ENCODE measurements around the gene PRPF40B. TPM values are rescaled to one million over a fixed set of nuclear protein-coding genes. Genes with fewer than 3 reads are reported as not detected.

PRPF40B gene
- total RNA-seq = 19.9 TPM
- long read RNA-seq, partial matches to known transcripts = 5 of 274 reads
- long read RNA-seq, other reads (novel, unspliced or antisense) = 269 of 274 reads

- ATAC-seq = peak; percentile 96
- H3K4me3 ChIP-seq = peak within 1 kb of the TSS; percentile 57
- intact Hi-C loops (cut with DNase I) = no loop called here
Measured at GRCh38 chr12:49623142-49623904, at the start of gene PRPF40B. Gene PRPF40B (plus strand): TSS chr12:49623561. CDS start chr12:49623591, 30 bp downstream.

GRCh38 chr12:49577589-49578315, 45.6 kb upstream of the PRPF40B start:
- no peak for ATAC-seq
- no peak overlapping the region for H3K4me3 ChIP-seq
- intact Hi-C loops (cut with DNase I) = no loop called here

More at GRCh38 chr12:49623142-49623904, at the start of gene PRPF40B:
- Histone ChIP-seq H3K4me1 (peaks cover 20% of the 10 kb centered on the region), H3K27me3 (no peaks in the 10 kb centered on the region), H3K36me3 (no peaks in the 10 kb centered on the region), H3K9me3 (no peaks in the 10 kb centered on the region), H3K27ac (peak within 1 kb of the TSS; percentile 82)
- DNase-seq = peak; percentile 94
- TF ChIP-seq CTCF (IDR thresholded peaks at IDR 0.05) = peak; percentile 44

GRCh38 chr12:49578471-49579112, 44.8 kb upstream of the PRPF40B start:
- no peak for ATAC-seq
- H3K27me3 ChIP-seq = no peaks in the 10 kb centered on the region
- H3K9me3 ChIP-seq = no peaks in the 10 kb centered on the region
- no peak for DNase-seq
- no peak overlapping the region for H3K4me3 ChIP-seq
- intact Hi-C loops (cut with DNase I) = no loop called here
- peaks cover 14% of the 10 kb centered on the region for H3K4me1 ChIP-seq
- H3K27ac ChIP-seq = no peak overlapping the region
- TF ChIP-seq CTCF (IDR thresholded peaks at IDR 0.05) = no peak
- H3K36me3 ChIP-seq = peaks cover 9% of the 10 kb centered on the region

More at GRCh38 chr12:49577589-49578315, 45.6 kb upstream of the PRPF40B start:
- Histone ChIP-seq H3K36me3 (peaks cover 9% of the 10 kb centered on the region), H3K27me3 (no peaks in the 10 kb centered on the region), H3K4me1 (peaks cover 10% of the 10 kb centered on the region), H3K27ac (no peak overlapping the region), H3K9me3 (no peaks in the 10 kb centered on the region)
- DNase-seq = no peak
- no peak for TF ChIP-seq CTCF (IDR thresholded peaks at IDR 0.05)

GRCh38 chr12:49580572-49581535, 42.5 kb upstream of the PRPF40B start:
- H3K27ac ChIP-seq = no peak overlapping the region
- no peaks in the 10 kb centered on the region for H3K27me3 ChIP-seq
- H3K4me3 ChIP-seq = no peak overlapping the region
- DNase-seq (no peak), ATAC-seq (peak; percentile 91)
- no peaks in the 10 kb centered on the region for H3K36me3 ChIP-seq
- intact Hi-C loops (cut with DNase I) = no loop called here
- TF ChIP-seq CTCF (IDR thresholded peaks at IDR 0.05) = peak; percentile 86
- H3K4me1 ChIP-seq = peaks cover 14% of the 10 kb centered on the region
- no peaks in the 10 kb centered on the region for H3K9me3 ChIP-seq

- Histone ChIP-seq H3K4me1 (peaks cover 14% of the 10 kb centered on the region), H3K9me3 (no peaks in the 10 kb centered on the region), H3K27ac (no peak overlapping the region), H3K27me3 (no peaks in the 10 kb centered on the region), H3K4me3 (no peak overlapping the region), H3K36me3 (no peaks in the 10 kb centered on the region)
- no peak for TF ChIP-seq CTCF (IDR thresholded peaks at IDR 0.05)
- intact Hi-C loops (cut with DNase I) = no loop called here
- DNase-seq (no peak), ATAC-seq (no peak)
Measured at GRCh38 chr12:49582201-49582600, 41.2 kb upstream of the PRPF40B start.
